ENCODE results near the gene PDCD5. TPM values are rescaled to one million over a fixed set of nuclear protein-coding genes. Genes with fewer than 3 reads are reported as not detected.

The PDCD5 gene
- total and polyA plus RNA-seq, 2 experiments from 2014 or later, result 77.8 to 436 TPM

GRCh38 chr19:32544917-32545316, 36.1 kb upstream of the PDCD5 start:
- TF ChIP-seq EZH2 (IDR thresholded peaks at IDR 0.05; ENCODE audit: low read depth, unreplicated experiment), result no peak
- TF ChIP-seq STAT1 (IDR thresholded peaks at IDR 0.05; ENCODE audit: unreplicated experiment), result no peak
- TF ChIP-seq EZH2phosphoT487 (IDR thresholded peaks at IDR 0.05; ENCODE audit: unreplicated experiment), result no peak
- TF ChIP-seq ETS1 (IDR thresholded peaks at IDR 0.05), result no peak
- no peak for TF ChIP-seq REST (IDR thresholded peaks at IDR 0.05; ENCODE audit: unreplicated experiment)
- TF ChIP-seq POLR2AphosphoS5 (IDR thresholded peaks at IDR 0.05; ENCODE audit: low read depth), result no peak
- TF ChIP-seq CTCF (conservative IDR thresholded peaks at IDR 0.05; ENCODE audit: low read depth in 2 of 2), result no peak
- TF ChIP-seq ZNF462 (CRISPR knock-in tag; IDR thresholded peaks at IDR 0.05), result no peak
- no peak for TF ChIP-seq CREB1 (CRISPR knock-in tag; IDR thresholded peaks at IDR 0.05; ENCODE audit: low read depth)
- no peak for TF ChIP-seq ZNF331 (CRISPR knock-in tag; IDR thresholded peaks at IDR 0.05; ENCODE audit: low read depth)
- no peak for TF ChIP-seq NANOG (IDR thresholded peaks at IDR 0.05; ENCODE audit: borderline replicate concordance)
- TF ChIP-seq JUNB (IDR thresholded peaks at IDR 0.05; ENCODE audit: unreplicated experiment), result no peak
- TF ChIP-seq ZNF114 (CRISPR knock-in tag; IDR thresholded peaks at IDR 0.05), result no peak
- H3K4me3 Mint-ChIP-seq, result no peak overlapping the region
- ATAC-seq, result no peak

More at GRCh38 chr19:32544917-32545316, 36.1 kb upstream of the PDCD5 start:
- no peak overlapping the region for H3K4me2 ChIP-seq
- no peaks in the 10 kb centered on the region for H3K4me1 ChIP-seq (ENCODE audit: insufficient read depth)
- no peaks in the 10 kb centered on the region for H3K27me3 ChIP-seq (ENCODE audit: insufficient read depth)
- Mint-ChIP-seq H3K36me3 (ENCODE audit: low read depth) (no peaks in the 10 kb centered on the region), H3K27me3 (ENCODE audit: insufficient read depth, low read depth, poor library complexity) (peaks cover 5% of the 10 kb centered on the region), H3K4me1 (no peaks in the 10 kb centered on the region), H3K27ac (no peak overlapping the region), H3K9me3 (no peaks in the 10 kb centered on the region)
- no peak overlapping the region for H3K4me3 ChIP-seq
- no peaks in the 10 kb centered on the region for H3K79me2 ChIP-seq (replicated peaks; ENCODE audit: insufficient read depth)
- DNase-seq (ENCODE audit: low spot score), result no peak
- no peaks in the 10 kb centered on the region for H4K20me1 ChIP-seq (replicated peaks; ENCODE audit: insufficient read depth)
- H2AFZ ChIP-seq, result no peak overlapping the region
- no peak overlapping the region for H3K27ac ChIP-seq (ENCODE audit: low read depth)
- no peaks in the 10 kb centered on the region for H3K36me3 ChIP-seq (ENCODE audit: insufficient read depth)
- H3K9me2 ChIP-seq (ENCODE audit: insufficient read depth), result no peaks in the 10 kb centered on the region
- H3F3A ChIP-seq (replicated peaks; ENCODE audit: low read depth), result no peaks in the 10 kb centered on the region

Data from GM23338 (cell line).